Measurements from ENCODE around the gene FHIP1B.

DNA sequence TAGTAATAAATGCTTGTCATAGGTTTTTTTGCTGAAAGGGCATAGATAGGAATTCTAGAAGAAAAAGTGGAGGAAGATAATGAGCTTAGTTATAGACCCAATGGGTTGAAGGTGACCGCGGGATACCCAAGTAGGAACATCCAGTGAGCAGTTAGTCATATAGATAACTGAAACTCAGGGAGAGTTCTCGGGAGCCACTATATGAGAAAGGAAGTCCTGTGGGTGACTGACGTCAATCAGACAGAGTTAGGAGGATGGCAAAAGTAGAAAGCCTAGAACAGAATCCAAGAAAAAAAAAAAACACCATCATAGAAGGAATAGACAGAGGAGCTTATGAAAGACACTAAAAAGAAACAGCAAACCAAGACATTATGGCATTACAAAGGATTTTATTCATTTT lies 2.8 kb upstream of the FHIP1B start:
- TF ChIP-seq, protein P1, sequence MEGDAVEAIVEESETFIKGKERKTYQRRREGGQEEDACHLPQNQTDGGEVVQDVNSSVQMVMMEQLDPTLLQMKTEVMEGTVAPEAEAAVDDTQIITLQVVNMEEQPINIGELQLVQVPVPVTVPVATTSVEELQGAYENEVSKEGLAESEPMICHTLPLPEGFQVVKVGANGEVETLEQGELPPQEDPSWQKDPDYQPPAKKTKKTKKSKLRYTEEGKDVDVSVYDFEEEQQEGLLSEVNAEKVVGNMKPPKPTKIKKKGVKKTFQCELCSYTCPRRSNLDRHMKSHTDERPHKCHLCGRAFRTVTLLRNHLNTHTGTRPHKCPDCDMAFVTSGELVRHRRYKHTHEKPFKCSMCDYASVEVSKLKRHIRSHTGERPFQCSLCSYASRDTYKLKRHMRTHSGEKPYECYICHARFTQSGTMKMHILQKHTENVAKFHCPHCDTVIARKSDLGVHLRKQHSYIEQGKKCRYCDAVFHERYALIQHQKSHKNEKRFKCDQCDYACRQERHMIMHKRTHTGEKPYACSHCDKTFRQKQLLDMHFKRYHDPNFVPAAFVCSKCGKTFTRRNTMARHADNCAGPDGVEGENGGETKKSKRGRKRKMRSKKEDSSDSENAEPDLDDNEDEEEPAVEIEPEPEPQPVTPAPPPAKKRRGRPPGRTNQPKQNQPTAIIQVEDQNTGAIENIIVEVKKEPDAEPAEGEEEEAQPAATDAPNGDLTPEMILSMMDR (IDR thresholded peaks at IDR 0.05), result no peak
- TF ChIP-seq POLR2A (IDR thresholded peaks at IDR 0.05), result no peak
- no peak for TF ChIP-seq POLR2AphosphoS5 (IDR thresholded peaks at IDR 0.05)

Measured in gastroesophageal sphincter (tissue), 3 donors.